Naive B cell (primary cell): Measurements from ENCODE around the gene ELAVL1. TPM values are rescaled to one million over a fixed set of nuclear protein-coding genes. Genes with fewer than 3 reads are reported as not detected.
"Not testable (repeated sequence)": the region's sequence is repeated elsewhere in the genome, so short reads cannot be mapped to it uniquely, and the experiment has no call there.

Experiments
- ATAC-seq, 2 donors: fragments of 150-1000 bp; cut with Tn5 transposase; 2 replicates each; pipeline ENCODE4 v1.10.0; 2021; ENCODE audit warnings: low read depth in 2 of 2, mild to moderate bottlenecking in 2 of 2, moderate library complexity in 2 of 2
- DNase-seq: peaks from one replicate; pipeline ENCODE4 v3.0.0; 2022
- H3K27ac Mint-ChIP-seq, 6 donors: one replicate each; pipeline ENCODE4 v1.8.0; 2020 to 2022; ENCODE audit warnings: mild to moderate bottlenecking in 6 of 6, mixed read lengths in 6 of 6, moderate library complexity in 5 of 6, inconsistent platforms in 2 of 6
- H3K27me3 Mint-ChIP-seq, 3 donors: one replicate each; pipeline ENCODE4 v1.8.0; 2021 to 2022; ENCODE audit warnings: mixed read lengths in 3 of 3, mild to moderate bottlenecking in 1 of 3
- H3K36me3 Mint-ChIP-seq, 2 donors: one replicate each; pipeline ENCODE4 v1.8.0; 2020 to 2022; ENCODE audit warnings: mixed read lengths in 2 of 2, inconsistent platforms in 1 of 2, mild to moderate bottlenecking in 1 of 2
- H3K4me1 Mint-ChIP-seq, 3 donors: one replicate each; pipeline ENCODE4 v1.8.0; 2020 to 2022; ENCODE audit warnings: mixed read lengths in 3 of 3, inconsistent platforms in 1 of 3, mild to moderate bottlenecking in 1 of 3, moderate library complexity in 1 of 3
- H3K4me3 Mint-ChIP-seq, 8 donors: one replicate each; pipeline ENCODE4 v1.8.0; 2020 to 2022; ENCODE audit warnings: mild to moderate bottlenecking in 8 of 8, mixed read lengths in 8 of 8, moderate library complexity in 8 of 8, inconsistent platforms in 2 of 8
- H3K9me3 Mint-ChIP-seq, 7 donors: one replicate each; pipeline ENCODE4 v1.8.0; 2020 to 2022; ENCODE audit warnings: mixed read lengths in 7 of 7, mild to moderate bottlenecking in 5 of 7, inconsistent platforms in 2 of 7, moderate library complexity in 1 of 7
- polyA plus RNA-seq, 6 donors: library from polyadenylated mRNA; unstranded; fragments of 300-500 nt; fragmentation: Illumina TruSeq; gene quantifications; one replicate each; pipeline ENCODE4 v1.2.3, GENCODE V29; 2021; ENCODE audit warnings: low read depth in 6 of 6

ELAVL1 gene
- polyA plus RNA-seq, 6 donors from 2014 or later, result 49.9 to 74.3 (median 59.4) TPM

DNA sequence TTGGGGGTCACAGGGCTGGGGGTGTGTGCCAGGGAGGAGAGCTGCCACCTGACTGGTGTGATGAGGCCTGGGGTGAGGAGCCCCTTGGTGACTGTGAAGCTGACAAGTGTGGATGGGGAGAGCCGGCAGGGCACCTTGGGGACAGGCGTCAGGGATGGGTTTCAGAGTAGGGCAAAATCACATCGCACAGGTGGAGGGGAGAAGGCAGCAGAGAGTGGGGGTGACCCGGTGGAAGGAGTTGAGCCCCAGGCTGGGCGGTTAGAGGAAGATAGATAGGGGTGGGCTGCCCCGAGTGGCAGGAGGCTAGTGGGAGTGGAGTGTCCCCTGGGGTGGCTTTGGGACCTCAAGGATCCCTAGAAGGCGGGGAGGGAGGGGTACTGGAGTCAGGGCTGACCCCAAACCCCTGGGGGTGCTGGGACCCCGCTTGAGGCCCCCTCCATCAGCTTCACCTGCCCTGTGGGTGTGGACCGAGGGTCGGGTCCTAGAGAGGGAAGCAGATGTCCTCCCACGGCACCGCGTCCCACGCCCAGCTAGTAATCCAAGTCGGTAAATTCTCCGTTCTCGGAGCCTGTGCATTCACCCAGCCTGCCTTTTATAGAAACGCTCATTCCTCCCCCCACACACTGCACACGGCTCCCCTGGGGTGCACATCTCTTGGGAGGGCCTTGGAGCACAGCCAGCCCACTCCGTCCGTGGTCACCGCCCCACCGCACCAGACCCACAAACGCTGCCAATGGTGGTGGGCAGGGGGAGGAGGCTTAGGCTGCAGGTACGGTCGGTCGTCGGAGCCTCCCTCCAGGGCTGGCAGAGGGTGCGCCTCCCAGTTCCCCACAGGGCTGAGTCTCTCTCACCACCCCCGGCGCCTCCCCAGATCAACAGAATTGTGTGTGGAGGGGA is 81.9 kb downstream of the ELAVL1 start:
- peak overlapping the region in 4 of 6 donors; percentile 16 to 72 (median 40) for H3K27ac Mint-ChIP-seq
- peak overlapping the region in 5 of 8 donors; percentile 17 to 64 (median 34) for H3K4me3 Mint-ChIP-seq
- peaks cover 32 to 42% (median 39%) of the 10 kb centered on the region in 3 donors for H3K4me1 Mint-ChIP-seq

DNA sequence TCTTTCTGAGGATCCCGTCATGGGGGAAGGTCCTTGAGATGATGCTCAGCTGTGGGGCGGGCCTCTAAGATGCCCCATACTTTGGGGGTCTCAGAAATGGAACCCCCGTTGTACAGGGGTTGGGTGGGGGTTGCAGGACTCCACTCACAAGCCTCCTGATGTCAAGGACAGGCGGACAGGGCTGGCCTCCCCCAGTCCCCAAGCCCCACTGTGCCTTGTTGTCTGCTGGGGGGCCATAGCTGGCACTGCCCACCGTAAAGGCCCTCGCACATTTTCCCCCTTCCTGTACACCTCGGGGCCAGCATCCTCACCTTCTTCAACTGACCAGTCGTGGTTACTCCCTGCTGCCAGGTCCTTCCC is 82.6 kb downstream of the ELAVL1 start:
- peak overlapping the region in 5 of 8 donors; percentile 20 to 73 (median 34) for H3K4me3 Mint-ChIP-seq
- DNase-seq, result no peak
- H3K4me1 Mint-ChIP-seq, result peaks cover 33 to 49% (median 42%) of the 10 kb centered on the region in 3 donors
- peak overlapping the region in 1 of 6 donors; percentile 23 for H3K27ac Mint-ChIP-seq
- H3K36me3 Mint-ChIP-seq, result no peaks in the 10 kb centered on the region
- ATAC-seq, result no peak
- peaks cover 4 to 20% (median 13%) of the 10 kb centered on the region in 3 donors for H3K27me3 Mint-ChIP-seq
- no peaks in the 10 kb centered on the region for H3K9me3 Mint-ChIP-seq

More for the DNA sequence above, 81.9 kb downstream of the ELAVL1 start:
- H3K9me3 Mint-ChIP-seq, result no peaks in the 10 kb centered on the region
- DNase-seq (no peak), ATAC-seq (no peak)
- H3K36me3 Mint-ChIP-seq, result no peaks in the 10 kb centered on the region
- H3K27me3 Mint-ChIP-seq, result peaks cover under 1 to 13% (median 8%) of the 10 kb centered on the region in 3 donors

- no peak for ATAC-seq
Measured at GRCh38 chr19:7921967-7922835, 83.2 kb downstream of the ELAVL1 start.

GRCh38 chr19:7921302-7921966 is 84.0 kb downstream of the ELAVL1 start:
- Mint-ChIP-seq H3K27ac (peak overlapping the region in 4 of 6 donors; percentile 82 to 97 (median 88)), H3K36me3 (no peaks in the 10 kb centered on the region), H3K27me3 (peaks cover 9 to 29% (median 16%) of the 10 kb centered on the region in 3 donors), H3K9me3 (no peaks in the 10 kb centered on the region), H3K4me3 (peak overlapping the region; percentile 78 to 96 (median 94)), H3K4me1 (peaks cover 36 to 53% (median 39%) of the 10 kb centered on the region in 3 donors)
- DNase-seq (no peak), ATAC-seq (no peak)

More at GRCh38 chr19:7921967-7922835, 83.2 kb downstream of the ELAVL1 start:
- H3K27me3 Mint-ChIP-seq, result peaks cover 5 to 25% (median 16%) of the 10 kb centered on the region in 3 donors
- DNase-seq, result no peak
- no peaks in the 10 kb centered on the region for H3K36me3 Mint-ChIP-seq
- peak overlapping the region in 1 of 6 donors; percentile 47 for H3K27ac Mint-ChIP-seq
- H3K9me3 Mint-ChIP-seq, result no peaks in the 10 kb centered on the region
- H3K4me3 Mint-ChIP-seq, result peak overlapping the region in 7 of 8 donors; percentile 31 to 96 (median 48)
- H3K4me1 Mint-ChIP-seq, result peaks cover 33 to 51% (median 39%) of the 10 kb centered on the region in 3 donors

- Mint-ChIP-seq H3K36me3 (no peaks in the 10 kb centered on the region), H3K27ac (peak overlapping the region; percentile 18 to 97 (median 88)), H3K27me3 (peaks cover 11 to 33% (median 16%) of the 10 kb centered on the region in 3 donors), H3K4me3 (peak overlapping the region; percentile 78 to 96 (median 94)), H3K4me1 (peaks cover 37 to 54% (median 43%) of the 10 kb centered on the region in 3 donors), H3K9me3 (no peaks in the 10 kb centered on the region)
- peak; percentile 94 for DNase-seq
- ATAC-seq, result peak; percentile 57 to 61
Measured at GRCh38 chr19:7920519-7921301, 84.7 kb downstream of the ELAVL1 start.

- DNase-seq (peak; percentile 98), ATAC-seq (peak; percentile 68)
- peak within 1 kb of the TSS; percentile 78 to 96 (median 94) for H3K4me3 Mint-ChIP-seq
- H3K36me3 Mint-ChIP-seq, result no peaks in the 10 kb centered on the region
- H3K27ac Mint-ChIP-seq, result peak within 1 kb of the TSS; percentile 18 to 97 (median 88)
- no peaks in the 10 kb centered on the region for H3K9me3 Mint-ChIP-seq
- peaks cover 16 to 42% (median 17%) of the 10 kb centered on the region in 3 donors for H3K27me3 Mint-ChIP-seq
- H3K4me1 Mint-ChIP-seq, result peaks cover 39 to 54% (median 40%) of the 10 kb centered on the region in 3 donors
Measured at GRCh38 chr19:7919610-7920518, 85.6 kb downstream of the ELAVL1 start, which contains the start of gene SNAPC2. TSS of gene SNAPC2 (plus strand) at chr19:7920338. CDS start at chr19:7920367, 29 bp downstream.

- Mint-ChIP-seq H3K9me3 (no peaks in the 10 kb centered on the region), H3K27ac (peak overlapping the region in 2 of 6 donors; percentile 70 to 82), H3K4me3 (peak overlapping the region; percentile 32 to 96 (median 75)), H3K4me1 (peaks cover 36 to 54% (median 40%) of the 10 kb centered on the region in 3 donors), H3K36me3 (no peaks in the 10 kb centered on the region), H3K27me3 (peaks cover 16 to 48% (median 17%) of the 10 kb centered on the region in 3 donors)
- DNase-seq, result no peak
- ATAC-seq, result no peak
Measured at GRCh38 chr19:7918615-7919421, 86.6 kb downstream of the ELAVL1 start.

GRCh38 chr19:7918062-7918614 is 87.3 kb downstream of the ELAVL1 start:
- Mint-ChIP-seq H3K27ac (peak overlapping the region in 1 of 6 donors; percentile 74), H3K4me1 (peaks cover 33 to 54% (median 39%) of the 10 kb centered on the region in 3 donors)
- H3K9me3 Mint-ChIP-seq, result not testable (repeated sequence)

DNA sequence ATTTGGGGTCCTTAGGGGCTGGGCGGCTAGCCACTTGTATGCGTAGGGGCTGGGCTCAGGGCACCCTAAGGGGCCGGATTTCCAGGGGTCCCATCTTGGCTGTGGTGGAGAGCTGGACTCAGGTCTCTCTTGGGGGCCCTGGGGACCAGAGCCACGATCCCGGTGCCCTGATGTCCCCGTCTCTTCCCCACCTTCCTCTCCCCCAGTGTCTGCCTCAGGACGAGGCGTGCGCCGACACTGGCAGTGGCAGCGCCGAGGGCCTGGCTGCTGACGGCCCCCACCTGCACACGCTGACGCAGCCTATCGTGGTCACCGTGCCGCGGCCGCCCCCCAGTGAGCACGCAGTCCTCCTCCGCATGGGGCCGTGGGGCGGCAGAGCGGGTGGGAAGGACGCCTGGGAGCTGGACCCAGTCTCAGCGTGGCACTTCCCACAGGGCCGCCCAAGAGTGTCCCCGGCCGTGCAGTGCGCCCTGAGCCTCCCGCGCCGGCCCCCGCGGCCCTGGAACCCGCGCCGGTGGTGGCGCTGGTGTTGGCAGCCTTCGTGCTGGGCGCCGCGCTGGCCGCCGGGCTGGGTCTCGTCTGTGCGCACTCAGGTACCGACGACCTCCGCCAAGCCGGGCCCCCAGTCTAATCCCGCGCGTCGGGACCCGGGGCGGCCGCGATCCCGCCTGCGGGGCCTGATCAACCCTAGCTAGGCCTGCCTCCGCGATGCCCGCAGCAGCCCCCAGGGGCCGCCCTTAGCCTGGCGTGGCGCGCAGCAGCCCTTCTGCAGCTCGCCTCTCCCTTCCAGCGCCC is 88.0 kb downstream of the ELAVL1 start:
- ATAC-seq (peak; percentile 26 to 40), DNase-seq (peak; percentile 57)
- Mint-ChIP-seq H3K36me3 (peaks cover 0 to 8% of the 10 kb centered on the region in 2 donors), H3K27ac (peak overlapping the region in 2 of 6 donors; percentile 29 to 74), H3K9me3 (no peaks in the 10 kb centered on the region), H3K4me1 (peaks cover 35 to 54% (median 38%) of the 10 kb centered on the region in 3 donors), H3K4me3 (peak overlapping the region; percentile 57 to 87 (median 82)), H3K27me3 (peaks cover 16 to 48% (median 17%) of the 10 kb centered on the region in 3 donors)

More at GRCh38 chr19:7918062-7918614, 87.3 kb downstream of the ELAVL1 start:
- Mint-ChIP-seq H3K4me3 (peak overlapping the region; percentile 30 to 73 (median 58)), H3K27me3 (peaks cover 16 to 48% (median 17%) of the 10 kb centered on the region in 3 donors)
- not testable (repeated sequence) for H3K36me3 Mint-ChIP-seq, ATAC-seq, DNase-seq

GRCh38 chr19:7916955-7917266 is 88.5 kb downstream of the ELAVL1 start:
- H3K4me3 Mint-ChIP-seq, result peak overlapping the region; percentile 35 to 87 (median 82)
- H3K9me3 Mint-ChIP-seq, result no peaks in the 10 kb centered on the region
- peaks cover 30 to 49% (median 35%) of the 10 kb centered on the region in 3 donors for H3K4me1 Mint-ChIP-seq
- ATAC-seq (no peak), DNase-seq (no peak)
- peaks cover 16 to 48% (median 17%) of the 10 kb centered on the region in 3 donors for H3K27me3 Mint-ChIP-seq
- H3K27ac Mint-ChIP-seq, result peak overlapping the region in 1 of 6 donors; percentile 26
- H3K36me3 Mint-ChIP-seq, result peaks cover 0 to 14% of the 10 kb centered on the region in 2 donors
